A549 treated with CORT108297 at 1 μM for 4 hours (cell line): ENCODE results near the gene GEMIN8. TPM values are rescaled to one million over a fixed set of nuclear protein-coding genes. Genes with fewer than 3 reads are reported as not detected.

Experiments
- total RNA-seq: library from RNA; stranded (reverse); fragments of 200-300 nt; extraction: Qiagen RNA extraction; gene quantifications from 5 replicates; pipeline ENCODE4 v1.2.3, GENCODE V29; 2022

GEMIN8 gene, protein sequence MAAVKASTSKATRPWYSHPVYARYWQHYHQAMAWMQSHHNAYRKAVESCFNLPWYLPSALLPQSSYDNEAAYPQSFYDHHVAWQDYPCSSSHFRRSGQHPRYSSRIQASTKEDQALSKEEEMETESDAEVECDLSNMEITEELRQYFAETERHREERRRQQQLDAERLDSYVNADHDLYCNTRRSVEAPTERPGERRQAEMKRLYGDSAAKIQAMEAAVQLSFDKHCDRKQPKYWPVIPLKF
- total RNA-seq, result 7.8 to 11.8 TPM (median 11.1 TPM) in 5 replicates

DNA sequence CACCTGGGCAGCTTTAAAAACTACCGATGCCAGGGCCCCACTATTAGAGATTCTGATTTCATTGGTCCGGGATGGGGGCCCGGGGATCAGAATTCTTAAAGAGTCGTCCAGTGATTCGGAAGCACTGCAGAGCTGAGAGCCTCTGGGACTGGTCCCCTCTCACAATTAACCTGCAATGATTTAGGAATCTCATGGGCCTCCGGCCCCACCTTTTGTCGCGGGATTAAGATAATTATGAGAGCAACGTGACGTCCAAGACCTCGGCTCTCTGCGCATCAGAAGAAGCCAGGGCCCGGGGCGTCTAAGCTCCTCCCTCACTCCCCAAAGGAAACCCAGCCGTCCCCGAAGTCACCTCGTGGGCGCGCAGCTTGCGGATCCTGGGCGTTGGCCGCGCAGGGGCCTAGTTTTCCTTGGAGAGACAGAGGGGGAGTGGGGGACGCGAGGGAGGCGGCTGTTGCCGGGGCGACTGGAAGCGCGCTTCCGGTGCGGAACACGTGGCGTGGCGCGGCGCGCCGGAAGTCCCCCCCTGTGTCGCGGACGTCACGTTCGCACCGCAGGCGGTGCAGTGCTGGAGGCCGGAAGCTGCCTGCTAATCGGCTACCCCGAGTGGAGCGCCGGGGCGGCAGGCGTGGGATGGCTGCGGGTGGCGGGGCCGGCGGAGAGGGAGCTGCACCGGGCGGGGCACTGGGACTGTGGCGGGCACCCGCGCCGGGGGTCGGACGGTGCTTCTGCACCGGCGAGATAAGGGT is at the start of gene GEMIN8:
TSS of gene GEMIN8 (minus strand) at position 468 of the 749 bp plus-strand sequence. CDS start 8,414 bp downstream, outside the sequence.

Other genes with a start within 250 kb of the GEMIN8 start
- 0.05 to 0.07 TPM (median 0.05 TPM) in 3 of 5 replicates, not detected in the others for gene GPM6B, start 212.8 kb downstream of the GEMIN8 start, total RNA-seq